ENCODE measurements around the gene TGFBR3. TPM values are rescaled to one million over a fixed set of nuclear protein-coding genes. Genes with fewer than 3 reads are reported as not detected.

Gene TGFBR3
- total RNA-seq, 1 donor, result 118 TPM

- H3K4me3 ChIP-seq (ENCODE audit: low read depth, low read length), result no peak overlapping the region
- no peak for TF ChIP-seq CTCF (IDR thresholded peaks at IDR 0.05; ENCODE audit: insufficient read depth, low read length)
- no peak for DNase-seq (ENCODE audit: low read depth)
Observed at GRCh38 chr1:91778964-91779363, 107.0 kb downstream of the TGFBR3 start.

GRCh38 chr1:91777630-91778300 is 108.2 kb downstream of the TGFBR3 start:
- no peak for DNase-seq (ENCODE audit: low read depth)
- TF ChIP-seq CTCF (IDR thresholded peaks at IDR 0.05; ENCODE audit: insufficient read depth, low read length), result no peak
- no peak overlapping the region for H3K4me3 ChIP-seq (ENCODE audit: low read depth, low read length)

GRCh38 chr1:91777196-91777595 is 108.8 kb downstream of the TGFBR3 start:
- no peak for TF ChIP-seq CTCF (IDR thresholded peaks at IDR 0.05; ENCODE audit: insufficient read depth, low read length)
- no peak for DNase-seq (ENCODE audit: low read depth)
- H3K4me3 ChIP-seq (ENCODE audit: low read depth, low read length), result no peak overlapping the region

- H3K4me3 ChIP-seq (ENCODE audit: low read depth, low read length), result no peak overlapping the region
- DNase-seq (ENCODE audit: low read depth), result no peak
- TF ChIP-seq CTCF (IDR thresholded peaks at IDR 0.05; ENCODE audit: insufficient read depth, low read length), result no peak
Observed at GRCh38 chr1:91776068-91776794, 109.7 kb downstream of the TGFBR3 start.

GRCh38 chr1:91775227-91775626 is 110.7 kb downstream of the TGFBR3 start:
- DNase-seq (ENCODE audit: low read depth), result no peak
- no peak overlapping the region for H3K4me3 ChIP-seq (ENCODE audit: low read depth, low read length)
- no peak for TF ChIP-seq CTCF (IDR thresholded peaks at IDR 0.05; ENCODE audit: insufficient read depth, low read length)

- peak; percentile 54 for DNase-seq (ENCODE audit: low read depth)
- no peak for TF ChIP-seq CTCF (IDR thresholded peaks at IDR 0.05; ENCODE audit: insufficient read depth, low read length)
- no peak overlapping the region for H3K4me3 ChIP-seq (ENCODE audit: low read depth, low read length)
Observed at GRCh38 chr1:91774520-91775203, 111.3 kb downstream of the TGFBR3 start.
